GM12878 (cell line): ENCODE data around the gene F10. TPM values are rescaled to one million over a fixed set of nuclear protein-coding genes. Genes with fewer than 3 reads are reported as not detected.

Experiments
- ATAC-seq: fragments of 200-7000 bp; cut with Tn5 transposase; 3 replicates; pipeline ENCODE4 v1.9.1; 2020; ENCODE audit warnings: mild to moderate bottlenecking, moderate library complexity
- BruUV-seq: library from RNA; stranded (reverse); fragments of 400-500 nt; replicated peaks from 2 replicates; lab custom pipeline; 2021; lab: Mats Ljungman, UMichigan
- CTCF ChIA-PET: fragments of 300-600 bp; sonication (Branson Sonifier 250); formaldehyde crosslinking; extraction: SDS; loops from one replicate; lab custom pipeline; 2021; ENCODE audit warnings: inconsistent platforms; lab: Yijun Ruan, JAX
- POLR2A ChIA-PET: fragments of 350-600 bp; formaldehyde crosslinking; extraction: SDS; loops from one replicate; lab custom pipeline; 2021; ENCODE audit warnings: inconsistent platforms; lab: Charles Lee
- RAD21 ChIA-PET: fragments of 300-600 bp; sonication (Branson Sonifier 250); formaldehyde crosslinking; loops from one replicate; lab custom pipeline; 2023; ENCODE audit warnings: antibody characterized with exemption; ENCODE audit not compliant: unreplicated experiment; lab: Charles Lee
- SMC1A ChIA-PET: fragments of 300-600 bp; sonication (Branson Sonifier 250); formaldehyde crosslinking; loops from one replicate; lab custom pipeline; 2023; ENCODE audit not compliant: unreplicated experiment, uncharacterized antibody; lab: Charles Lee
- DNase-seq: peaks from one replicate; pipeline ENCODE4 v3.0.0-alpha.2; 2011; ENCODE audit warnings: low read depth, low spot score
- FAIRE-seq: peaks from 3 replicates; lab custom pipeline; 2011; peaks lifted over from hg19 to GRCh38; lab: Jason Lieb, UNC
- H2AFZ ChIP-seq: 2 replicates; pipeline ENCODE4 v1.6.0; 2011; ENCODE audit warnings: low read depth, low read length, control low read depth; ENCODE audit not compliant: control insufficient read depth
- H3K27ac ChIP-seq: 2 replicates; pipeline ENCODE4 v1.5.1; 2011; ENCODE audit warnings: control low read depth; ENCODE audit not compliant: control insufficient read depth, insufficient read depth
- H3K27me3 ChIP-seq, 2 experiments: replicated peaks in 1 of 2; 2 replicates each; pipeline versions ENCODE4 v1.6.0 to v1.6.1; 2011; ENCODE audit warnings: low read length in 1 of 2; ENCODE audit not compliant: control insufficient read depth in 2 of 2, insufficient read depth in 2 of 2
- H3K36me3 ChIP-seq, 2 experiments: 2 replicates each; pipeline ENCODE4 v1.5.1; 2011; ENCODE audit warnings: low read length in 1 of 2; ENCODE audit not compliant: control insufficient read depth in 2 of 2, insufficient read depth in 2 of 2
- H3K4me1 ChIP-seq: 2 replicates; pipeline ENCODE4 v1.6.1; 2011; ENCODE audit warnings: mild to moderate bottlenecking, low read length, moderate library complexity, mixed read lengths; ENCODE audit not compliant: control insufficient read depth, insufficient read depth
- H3K4me2 ChIP-seq: 2 replicates; pipeline ENCODE4 v1.6.0; 2011; ENCODE audit warnings: control low read depth; ENCODE audit not compliant: control insufficient read depth, insufficient read depth
- H3K4me3 ChIP-seq: fragments of 200-600 bp; sonication (generic); 2 replicates; pipeline ENCODE4 v1.5.1; 2016
- H3K79me2 ChIP-seq: 2 replicates; pipeline ENCODE4 v1.6.0; 2011; ENCODE audit warnings: low read length; ENCODE audit not compliant: control insufficient read depth, insufficient read depth
- H3K9ac ChIP-seq: 2 replicates; pipeline ENCODE4 v1.8.0; 2011; ENCODE audit warnings: low read length, control low read depth, mixed read lengths; ENCODE audit not compliant: control insufficient read depth, insufficient read depth
- H3K9me3 ChIP-seq: replicated peaks from 3 replicates; pipeline ENCODE4 v1.5.1; 2011; ENCODE audit warnings: mild to moderate bottlenecking, low read length; ENCODE audit not compliant: control insufficient read depth, insufficient read depth
- H4K20me1 ChIP-seq: 2 replicates; pipeline ENCODE4 v1.6.0; 2011; ENCODE audit not compliant: control insufficient read depth, insufficient read depth
- EED ChIP-seq: sonication (generic); IDR thresholded peaks from 2 replicates; pipeline ENCODE4 v1.6.1; 2016; ENCODE audit warnings: antibody characterized with exemption, low read depth
- EP300 ChIP-seq, 2 experiments: fragments of 150-350 bp in 1 of 2; IDR thresholded peaks; 2 replicates each; pipeline ENCODE4 v1.6.1; 2011 to 2012; ENCODE audit warnings: low read depth in 2 of 2, low read length in 2 of 2, borderline replicate concordance in 1 of 2, improper control_type of control experiment in 1 of 2, inconsistent platforms in 1 of 2; ENCODE audit not compliant: control insufficient read depth in 1 of 2
- JUNB ChIP-seq: IDR thresholded peaks from 2 replicates; pipeline ENCODE4 v1.6.1; 2016; ENCODE audit warnings: antibody characterized with exemption, mild to moderate bottlenecking
- POLR2AphosphoS5 ChIP-seq: IDR thresholded peaks from 2 replicates; pipeline ENCODE4 v1.6.1; 2011; ENCODE audit warnings: mild to moderate bottlenecking, low read length, inconsistent platforms
- SUZ12 ChIP-seq: fragments of 200-600 bp; sonication (generic); IDR thresholded peaks from one replicate; pipeline ENCODE4 v1.6.1; 2018; ENCODE audit warnings: antibody characterized with exemption, mild to moderate bottlenecking; ENCODE audit not compliant: unreplicated experiment
- YBX1 ChIP-seq: fragments of 450-650 bp; IDR thresholded peaks from 2 replicates; pipeline ENCODE4 v1.6.1; 2016; ENCODE audit warnings: antibody characterized with exemption
- ZBED1 ChIP-seq: IDR thresholded peaks from 2 replicates; pipeline ENCODE4 v1.6.1; 2016; ENCODE audit warnings: borderline replicate concordance
- WGBS: methylation state at CpG from one replicate; pipeline ENCODE4 v1.1.6; 2016; ENCODE audit warnings: low lambda C conversion rate; ENCODE audit not compliant: insufficient replicate concordance, insufficient coverage; ENCODE audit errors: missing lambda C conversion rate; 5-methylcytosine and 5-hydroxymethylcytosine counted together
- in situ Hi-C: fragments of 300-500 bp; cut with MboI; formaldehyde crosslinking; loops from 9 replicates; pipeline ENCODE4 v1.14.3; 2018; ENCODE audit warnings: mixed read lengths
- intact Hi-C: fragments of 100-400 bp; cut with micrococcal nuclease; formaldehyde crosslinking; loops from one replicate; pipeline ENCODE4 v1.14.2; 2022; ENCODE audit not compliant: unreplicated experiment
- polyA plus RNA-seq, 11 experiments: library from polyadenylated mRNA; depleted of rRNA in 4 of 11; unstranded in 6 of 11; stranded (reverse) in 5 of 11; fragments of >200 nt; fragmentation: Nextera tagmentation in 4 of 11; fragmentation: Illumina TruSeq in 1 of 11; extraction: Ambion mirVana in 4 of 11; extraction: Trizol in 1 of 11; gene quantifications; 1 replicate in 1 of 11; 2 replicates in 10 of 11; pipeline versions ENCODE4 v1.2.1 to v1.2.3, GENCODE V29; 2011 to 2016; ENCODE audit warnings: inconsistent platforms in 2 of 11, missing spikeins in 2 of 11, low read depth in 1 of 11
- total RNA-seq, 4 experiments: library from RNA; depleted of rRNA in 3 of 4; stranded (reverse); fragments of >200 nt in 3 of 4; fragmentation: Illumina TruSeq in 1 of 4; extraction: Trizol in 1 of 4; gene quantifications; 2 replicates each; pipeline versions ENCODE4 v1.2.1 to v1.2.3, GENCODE V29; 2013 to 2021
- TF ChIP-seq, protein P1 (sequence below): fragments of 450-650 bp; conservative IDR thresholded peaks from 2 replicates; pipeline ENCODE4 v1.6.1; 2017; ENCODE audit warnings: mild to moderate bottlenecking, moderate library complexity
- TF ChIP-seq, protein P2 (sequence below): fragments of 450-650 bp; IDR thresholded peaks from 2 replicates; pipeline ENCODE4 v1.6.1; 2016; ENCODE audit warnings: mild to moderate bottlenecking
- TF ChIP-seq, protein P3 (sequence below): fragments of 450-650 bp; formaldehyde crosslinking; IDR thresholded peaks from 2 replicates; pipeline ENCODE4 v1.4.0; 2022; ENCODE audit warnings: mild to moderate bottlenecking, moderate library complexity
- TF ChIP-seq, protein P4 (sequence below): IDR thresholded peaks from 2 replicates; pipeline ENCODE4 v1.6.1; 2012; ENCODE audit warnings: mild to moderate bottlenecking, low read depth, low read length

Gene F10
- total and polyA plus RNA-seq, 10 of the 15 experiments (the other 5 are each of a cell fraction or from before 2014, with no cell fraction given), result not detected

DNA sequence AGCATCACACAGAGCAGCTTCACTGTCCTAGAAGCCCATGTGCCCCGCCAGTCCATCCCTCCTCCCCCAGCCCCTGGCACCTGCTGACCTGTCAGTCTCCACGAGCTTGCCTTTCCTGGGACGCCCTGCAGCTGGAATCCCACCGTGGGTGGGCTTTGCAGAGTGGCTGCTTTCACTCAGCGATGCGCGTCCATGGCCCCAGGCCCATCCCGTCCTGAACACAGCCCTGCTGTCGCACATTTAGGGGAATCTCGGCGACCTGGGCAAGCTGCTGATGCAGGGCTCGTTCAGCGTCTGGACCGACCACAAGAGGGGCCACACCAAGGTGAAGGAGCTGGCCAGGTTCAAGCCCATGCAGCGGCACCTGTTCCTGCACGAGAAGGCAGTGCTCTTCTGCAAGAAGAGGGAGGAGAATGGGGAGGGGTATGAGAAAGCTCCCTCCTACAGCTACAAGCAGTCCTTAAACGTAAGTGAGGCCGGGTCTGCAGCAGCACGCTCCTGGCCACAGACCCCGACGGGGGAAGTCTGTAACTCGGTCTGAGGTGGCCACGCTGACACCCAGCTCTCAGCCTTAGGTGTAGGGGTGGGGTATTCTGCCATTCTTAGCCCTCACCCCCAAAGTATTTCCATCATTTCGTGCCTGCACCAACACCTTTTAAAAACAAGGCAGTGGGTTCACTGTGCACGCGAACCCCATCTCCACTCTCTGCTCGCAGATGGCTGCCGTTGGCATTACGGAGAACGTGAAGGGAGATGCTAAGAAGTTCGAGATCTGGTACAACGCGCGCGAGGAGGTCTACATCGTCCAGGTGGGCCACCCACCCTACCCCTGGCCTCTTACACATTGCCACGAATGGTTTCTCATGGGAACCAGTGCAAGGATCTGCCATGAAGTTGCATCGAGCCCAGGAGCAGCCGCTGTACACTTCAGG is 35.3 kb upstream of the F10 start:
- Histone ChIP-seq H3K27ac (no peak overlapping the region), H3K9me3 (no peaks in the 10 kb centered on the region), H3K79me2 (no peaks in the 10 kb centered on the region), H4K20me1 (no peaks in the 10 kb centered on the region), H3K4me2 (no peak overlapping the region), H3K9ac (no peak overlapping the region), H2AFZ (no peak overlapping the region), H3K36me3 (no peaks in the 10 kb centered on the region), H3K4me1 (no peaks in the 10 kb centered on the region), H3K27me3 (no peaks in the 10 kb centered on the region), H3K4me3 (no peak overlapping the region)
- ChIA-PET CTCF (no interaction called here), SMC1A (no interaction called here), POLR2A (no interaction called here), RAD21 (no interaction called here)
- 54% methylated on average over 37 of the region's 39 CpGs for WGBS
- FAIRE-seq (no peak), DNase-seq (no peak), ATAC-seq (no peak)
- BruUV-seq, result no TSS peak
- TF ChIP-seq YBX1 (no peak), ZBED1 (no peak), POLR2AphosphoS5 (no peak), EP300 (IDR thresholded peaks at IDR 0.05; ENCODE audit: borderline replicate concordance in 1 of 2, control insufficient read depth in 1 of 2, low read depth in 2 of 2, low read length in 2 of 2) (no peak), EED (no peak), SUZ12 (no peak), JUNB (no peak)
- TF ChIP-seq, protein P1, sequence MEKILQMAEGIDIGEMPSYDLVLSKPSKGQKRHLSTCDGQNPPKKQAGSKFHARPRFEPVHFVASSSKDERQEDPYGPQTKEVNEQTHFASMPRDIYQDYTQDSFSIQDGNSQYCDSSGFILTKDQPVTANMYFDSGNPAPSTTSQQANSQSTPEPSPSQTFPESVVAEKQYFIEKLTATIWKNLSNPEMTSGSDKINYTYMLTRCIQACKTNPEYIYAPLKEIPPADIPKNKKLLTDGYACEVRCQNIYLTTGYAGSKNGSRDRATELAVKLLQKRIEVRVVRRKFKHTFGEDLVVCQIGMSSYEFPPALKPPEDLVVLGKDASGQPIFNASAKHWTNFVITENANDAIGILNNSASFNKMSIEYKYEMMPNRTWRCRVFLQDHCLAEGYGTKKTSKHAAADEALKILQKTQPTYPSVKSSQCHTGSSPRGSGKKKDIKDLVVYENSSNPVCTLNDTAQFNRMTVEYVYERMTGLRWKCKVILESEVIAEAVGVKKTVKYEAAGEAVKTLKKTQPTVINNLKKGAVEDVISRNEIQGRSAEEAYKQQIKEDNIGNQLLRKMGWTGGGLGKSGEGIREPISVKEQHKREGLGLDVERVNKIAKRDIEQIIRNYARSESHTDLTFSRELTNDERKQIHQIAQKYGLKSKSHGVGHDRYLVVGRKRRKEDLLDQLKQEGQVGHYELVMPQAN, result no peak
- TF ChIP-seq, protein P2, sequence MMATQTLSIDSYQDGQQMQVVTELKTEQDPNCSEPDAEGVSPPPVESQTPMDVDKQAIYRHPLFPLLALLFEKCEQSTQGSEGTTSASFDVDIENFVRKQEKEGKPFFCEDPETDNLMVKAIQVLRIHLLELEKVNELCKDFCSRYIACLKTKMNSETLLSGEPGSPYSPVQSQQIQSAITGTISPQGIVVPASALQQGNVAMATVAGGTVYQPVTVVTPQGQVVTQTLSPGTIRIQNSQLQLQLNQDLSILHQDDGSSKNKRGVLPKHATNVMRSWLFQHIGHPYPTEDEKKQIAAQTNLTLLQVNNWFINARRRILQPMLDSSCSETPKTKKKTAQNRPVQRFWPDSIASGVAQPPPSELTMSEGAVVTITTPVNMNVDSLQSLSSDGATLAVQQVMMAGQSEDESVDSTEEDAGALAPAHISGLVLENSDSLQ, result no peak
- TF ChIP-seq, protein P3, sequence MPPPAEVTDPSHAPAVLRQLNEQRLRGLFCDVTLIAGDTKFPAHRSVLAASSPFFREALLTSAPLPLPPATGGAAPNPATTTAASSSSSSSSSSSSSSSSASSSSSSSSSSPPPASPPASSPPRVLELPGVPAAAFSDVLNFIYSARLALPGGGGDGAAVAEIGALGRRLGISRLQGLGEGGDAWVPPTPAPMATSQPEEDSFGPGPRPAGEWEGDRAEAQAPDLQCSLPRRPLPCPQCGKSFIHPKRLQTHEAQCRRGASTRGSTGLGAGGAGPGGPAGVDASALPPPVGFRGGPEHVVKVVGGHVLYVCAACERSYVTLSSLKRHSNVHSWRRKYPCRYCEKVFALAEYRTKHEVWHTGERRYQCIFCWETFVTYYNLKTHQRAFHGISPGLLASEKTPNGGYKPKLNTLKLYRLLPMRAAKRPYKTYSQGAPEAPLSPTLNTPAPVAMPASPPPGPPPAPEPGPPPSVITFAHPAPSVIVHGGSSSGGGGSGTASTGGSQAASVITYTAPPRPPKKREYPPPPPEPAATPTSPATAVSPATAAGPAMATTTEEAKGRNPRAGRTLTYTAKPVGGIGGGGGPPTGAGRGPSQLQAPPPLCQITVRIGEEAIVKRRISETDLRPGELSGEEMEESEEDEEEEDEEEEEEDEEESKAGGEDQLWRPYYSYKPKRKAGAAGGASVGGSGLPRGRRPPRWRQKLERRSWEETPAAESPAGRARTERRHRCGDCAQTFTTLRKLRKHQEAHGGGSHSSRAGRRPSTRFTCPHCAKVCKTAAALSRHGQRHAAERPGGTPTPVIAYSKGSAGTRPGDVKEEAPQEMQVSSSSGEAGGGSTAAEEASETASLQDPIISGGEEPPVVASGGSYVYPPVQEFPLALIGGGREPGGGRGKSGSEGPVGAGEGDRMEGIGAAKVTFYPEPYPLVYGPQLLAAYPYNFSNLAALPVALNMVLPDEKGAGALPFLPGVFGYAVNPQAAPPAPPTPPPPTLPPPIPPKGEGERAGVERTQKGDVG, result no peak
- TF ChIP-seq, protein P4, sequence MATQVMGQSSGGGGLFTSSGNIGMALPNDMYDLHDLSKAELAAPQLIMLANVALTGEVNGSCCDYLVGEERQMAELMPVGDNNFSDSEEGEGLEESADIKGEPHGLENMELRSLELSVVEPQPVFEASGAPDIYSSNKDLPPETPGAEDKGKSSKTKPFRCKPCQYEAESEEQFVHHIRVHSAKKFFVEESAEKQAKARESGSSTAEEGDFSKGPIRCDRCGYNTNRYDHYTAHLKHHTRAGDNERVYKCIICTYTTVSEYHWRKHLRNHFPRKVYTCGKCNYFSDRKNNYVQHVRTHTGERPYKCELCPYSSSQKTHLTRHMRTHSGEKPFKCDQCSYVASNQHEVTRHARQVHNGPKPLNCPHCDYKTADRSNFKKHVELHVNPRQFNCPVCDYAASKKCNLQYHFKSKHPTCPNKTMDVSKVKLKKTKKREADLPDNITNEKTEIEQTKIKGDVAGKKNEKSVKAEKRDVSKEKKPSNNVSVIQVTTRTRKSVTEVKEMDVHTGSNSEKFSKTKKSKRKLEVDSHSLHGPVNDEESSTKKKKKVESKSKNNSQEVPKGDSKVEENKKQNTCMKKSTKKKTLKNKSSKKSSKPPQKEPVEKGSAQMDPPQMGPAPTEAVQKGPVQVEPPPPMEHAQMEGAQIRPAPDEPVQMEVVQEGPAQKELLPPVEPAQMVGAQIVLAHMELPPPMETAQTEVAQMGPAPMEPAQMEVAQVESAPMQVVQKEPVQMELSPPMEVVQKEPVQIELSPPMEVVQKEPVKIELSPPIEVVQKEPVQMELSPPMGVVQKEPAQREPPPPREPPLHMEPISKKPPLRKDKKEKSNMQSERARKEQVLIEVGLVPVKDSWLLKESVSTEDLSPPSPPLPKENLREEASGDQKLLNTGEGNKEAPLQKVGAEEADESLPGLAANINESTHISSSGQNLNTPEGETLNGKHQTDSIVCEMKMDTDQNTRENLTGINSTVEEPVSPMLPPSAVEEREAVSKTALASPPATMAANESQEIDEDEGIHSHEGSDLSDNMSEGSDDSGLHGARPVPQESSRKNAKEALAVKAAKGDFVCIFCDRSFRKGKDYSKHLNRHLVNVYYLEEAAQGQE, result no peak
- in situ Hi-C loops (no loop called here), intact Hi-C loops (no loop called here)
